Measurements from ENCODE around the gene PAIP2. TPM values are rescaled to one million over a fixed set of nuclear protein-coding genes. Genes with fewer than 3 reads are reported as not detected.

PAIP2 gene
- total RNA-seq, 4 donors from 2014 or later, result 73.6 to 111 (median 97.0) TPM

- Histone ChIP-seq H3K9me3 (no peaks in the 10 kb centered on the region), H3K4me3 (peak overlapping the region; percentile 73 to 88 (median 87)), H3K27ac (replicated peaks in 1 of 4) (peak overlapping the region; percentile 99 to 100 (median 99)), H3K36me3 (no peaks in the 10 kb centered on the region), H3K4me1 (peaks cover 60 to 61% (median 60%) of the 10 kb centered on the region in 4 donors), H3K27me3 (no peaks in the 10 kb centered on the region)
- intact Hi-C loops (cut with DNase I), result loop anchor here (5.0 kb wide), 1 partner anchor 47 kb away; the partner anchor contains the start of gene PAIP2
- TF ChIP-seq CTCF (IDR thresholded peaks at IDR 0.05) (no peak), EP300 (IDR thresholded peaks at IDR 0.05) (no peak), POLR2AphosphoS5 (IDR thresholded peaks at IDR 0.05) (no peak), POLR2A (IDR thresholded peaks at IDR 0.05; ENCODE audit: low read depth) (no peak)
- WGBS, result 32% methylated on average over 16 of the region's 16 CpGs
- DNase-seq (ENCODE audit: extremely low spot score), result peak; percentile 91
Measured at GRCh38 chr5:139295346-139296057, 46.2 kb upstream of the PAIP2 start.

GRCh38 chr5:139296198-139296597 lies 45.5 kb upstream of the PAIP2 start:
- TF ChIP-seq POLR2AphosphoS5 (IDR thresholded peaks at IDR 0.05) (no peak), EP300 (IDR thresholded peaks at IDR 0.05) (no peak), CTCF (IDR thresholded peaks at IDR 0.05) (no peak), POLR2A (IDR thresholded peaks at IDR 0.05; ENCODE audit: low read depth) (no peak)
- Histone ChIP-seq H3K9me3 (no peaks in the 10 kb centered on the region), H3K27ac (replicated peaks in 1 of 4) (peak overlapping the region; percentile 99 to 100 (median 99)), H3K27me3 (no peaks in the 10 kb centered on the region), H3K36me3 (no peaks in the 10 kb centered on the region), H3K4me3 (peak overlapping the region; percentile 2 to 87 (median 80)), H3K4me1 (peaks cover 67 to 68% (median 67%) of the 10 kb centered on the region in 4 donors)
- 57% methylated on average over 6 of the region's 6 CpGs for WGBS
- intact Hi-C loops (cut with DNase I), result loop anchor here (5.0 kb wide), 1 partner anchor 46 kb away; the partner anchor contains the start of gene PAIP2
- DNase-seq (ENCODE audit: extremely low spot score), result no peak

DNA sequence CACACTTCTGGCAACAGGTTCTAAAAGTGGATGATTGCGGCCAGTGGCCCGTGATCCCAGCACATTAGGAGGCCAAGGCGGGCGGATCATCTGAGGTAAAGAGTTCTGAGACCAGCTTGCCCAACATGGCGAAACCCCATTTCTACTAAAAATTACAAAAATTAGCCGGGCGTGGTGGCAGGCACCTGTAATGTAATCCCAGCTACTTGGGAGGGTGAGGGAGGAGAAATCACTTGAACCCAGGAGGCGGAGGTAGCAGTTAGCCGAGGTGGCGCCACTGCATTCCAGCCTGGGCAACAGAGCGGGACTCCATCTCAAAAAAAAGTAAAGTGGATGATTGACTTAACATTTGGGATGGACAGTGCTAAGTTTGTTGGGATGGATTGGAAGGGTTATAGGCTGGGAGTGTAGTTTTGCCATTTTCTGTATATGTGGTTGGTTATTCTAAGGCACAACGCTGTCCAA lies 44.8 kb upstream of the PAIP2 start:
- Histone ChIP-seq H3K4me3 (peak overlapping the region in 1 of 4 donors; percentile 2), H3K27ac (replicated peaks in 1 of 4) (peak overlapping the region in 3 of 4 donors; percentile 8 to 100 (median 57)), H3K27me3 (no peaks in the 10 kb centered on the region), H3K4me1 (peaks cover 74 to 75% (median 74%) of the 10 kb centered on the region in 4 donors), H3K36me3 (no peaks in the 10 kb centered on the region), H3K9me3 (no peaks in the 10 kb centered on the region)
- no peak for TF ChIP-seq POLR2AphosphoS5 (IDR thresholded peaks at IDR 0.05)
- no peak for TF ChIP-seq POLR2A (IDR thresholded peaks at IDR 0.05; ENCODE audit: low read depth)
- no peak for TF ChIP-seq CTCF (IDR thresholded peaks at IDR 0.05)
- no peak for TF ChIP-seq EP300 (IDR thresholded peaks at IDR 0.05)
- DNase-seq (ENCODE audit: extremely low spot score), result peak; percentile 77
- 78% methylated on average over 12 of the region's 12 CpGs for WGBS
- intact Hi-C loops (cut with DNase I), result loop anchor here (5.0 kb wide), 1 partner anchor 45 kb away; the partner anchor contains the start of gene PAIP2

- no peaks in the 10 kb centered on the region for H3K36me3 ChIP-seq
- no peaks in the 10 kb centered on the region for H3K9me3 ChIP-seq
- no peak for TF ChIP-seq EP300 (IDR thresholded peaks at IDR 0.05)
- no peak for TF ChIP-seq POLR2AphosphoS5 (IDR thresholded peaks at IDR 0.05)
- TF ChIP-seq POLR2A (IDR thresholded peaks at IDR 0.05; ENCODE audit: low read depth), result no peak
- TF ChIP-seq CTCF (IDR thresholded peaks at IDR 0.05), result no peak
- WGBS, result 64% methylated on average over 2 of the region's 2 CpGs
- no peak for DNase-seq (ENCODE audit: extremely low spot score)
- H3K27ac ChIP-seq (replicated peaks in 1 of 4), result peak overlapping the region in 3 of 4 donors; percentile 12 to 100 (median 57)
- intact Hi-C loops (cut with DNase I), result loop anchor here (5.0 kb wide), 1 partner anchor 45 kb away; the partner anchor contains the start of gene PAIP2
- H3K27me3 ChIP-seq, result no peaks in the 10 kb centered on the region
- H3K4me3 ChIP-seq, result no peak overlapping the region
- H3K4me1 ChIP-seq, result peaks cover 80 to 82% (median 81%) of the 10 kb centered on the region in 4 donors
Measured at GRCh38 chr5:139297439-139298133, 44.1 kb upstream of the PAIP2 start.

All from esophagus muscularis mucosa (tissue), 4 donors.